CD8-positive, alpha-beta memory T cell (primary cell): ENCODE results near the gene POLD3. TPM values are rescaled to one million over a fixed set of nuclear protein-coding genes. Genes with fewer than 3 reads are reported as not detected.

Experiments
- CTCF ChIA-PET: fragments of 350-600 bp; sonication (Branson Sonifier 250); formaldehyde crosslinking; loops from one replicate; lab custom pipeline; 2021; ENCODE audit warnings: antibody characterized with exemption; lab: Charles Lee
- POLR2A ChIA-PET: fragments of 350-600 bp; sonication (Branson Sonifier 250); formaldehyde crosslinking; loops from one replicate; lab custom pipeline; 2021; ENCODE audit warnings: antibody characterized with exemption; lab: Charles Lee
- DNase-seq, 5 donors: peaks; one replicate each; pipeline versions ENCODE4 v3.0.0 to v3.0.0-alpha.2; 2020 to 2022; ENCODE audit warnings: mixed read lengths in 1 of 5
- H3K27ac ChIP-seq: one replicate; pipeline ENCODE4 v1.7.0; 2013; ENCODE audit warnings: low read depth, mild to moderate bottlenecking, low read length, moderate library complexity
- H3K27me3 ChIP-seq: 2 replicates; pipeline ENCODE4 v1.7.0; 2013; ENCODE audit warnings: low read length, mild to moderate bottlenecking; ENCODE audit not compliant: insufficient read depth, poor library complexity, severe bottlenecking
- H3K36me3 ChIP-seq: 2 replicates; pipeline ENCODE4 v1.7.0; 2013; ENCODE audit warnings: mild to moderate bottlenecking, low read length, moderate library complexity; ENCODE audit not compliant: insufficient read depth
- H3K4me1 ChIP-seq: 2 replicates; pipeline ENCODE4 v1.7.0; 2013; ENCODE audit warnings: mild to moderate bottlenecking, low read length, moderate library complexity; ENCODE audit not compliant: insufficient read depth
- H3K4me3 ChIP-seq: 2 replicates; pipeline ENCODE4 v1.7.0; 2013; ENCODE audit warnings: mild to moderate bottlenecking, low read length
- H3K9me3 ChIP-seq: 2 replicates; pipeline ENCODE4 v1.7.0; 2013; ENCODE audit warnings: mild to moderate bottlenecking, low read length
- H3K27ac Mint-ChIP-seq, 8 donors: one replicate each; pipeline ENCODE4 v1.8.0; 2020 to 2021; ENCODE audit warnings: mixed read lengths in 8 of 8, mild to moderate bottlenecking in 6 of 8, inconsistent platforms in 3 of 8, moderate library complexity in 3 of 8
- H3K27me3 Mint-ChIP-seq, 2 donors: one replicate each; pipeline ENCODE4 v1.8.0; 2020 to 2021; ENCODE audit warnings: mixed read lengths in 2 of 2, mild to moderate bottlenecking in 1 of 2, moderate library complexity in 1 of 2
- H3K36me3 Mint-ChIP-seq, 3 donors: one replicate each; pipeline ENCODE4 v1.8.0; 2020 to 2021; ENCODE audit warnings: mixed read lengths in 3 of 3, inconsistent platforms in 1 of 3, mild to moderate bottlenecking in 1 of 3
- H3K4me1 Mint-ChIP-seq, 3 donors: one replicate each; pipeline ENCODE4 v1.8.0; 2020 to 2021; ENCODE audit warnings: mixed read lengths in 3 of 3, inconsistent platforms in 1 of 3, mild to moderate bottlenecking in 1 of 3
- H3K4me3 Mint-ChIP-seq, 7 donors: one replicate each; pipeline ENCODE4 v1.8.0; 2020 to 2021; ENCODE audit warnings: mixed read lengths in 7 of 7, mild to moderate bottlenecking in 6 of 7, moderate library complexity in 4 of 7, inconsistent platforms in 2 of 7
- H3K9me3 Mint-ChIP-seq, 5 donors: one replicate each; pipeline ENCODE4 v1.8.0; 2020 to 2022; ENCODE audit warnings: mixed read lengths in 5 of 5, mild to moderate bottlenecking in 3 of 5, moderate library complexity in 2 of 5, inconsistent platforms in 1 of 5
- polyA plus RNA-seq: library from polyadenylated mRNA; unstranded; fragments of 300-500 nt; fragmentation: Illumina TruSeq; gene quantifications from one replicate; pipeline ENCODE4 v1.2.3, GENCODE V29; 2021
- total RNA-seq, 2 experiments: library from RNA; stranded (reverse); gene quantifications; one replicate each; pipeline ENCODE4 v1.2.3, GENCODE V29; 2021

POLD3 gene
- total and polyA plus RNA-seq, 3 experiments from 2014 or later, result 20.7 to 57.5 (median 53.8) TPM

GRCh38 chr11:74633406-74634393 lies 41.3 kb downstream of the POLD3 start:
- Histone ChIP-seq H3K9me3 (no peaks in the 10 kb centered on the region), H3K36me3 (peaks cover 9% of the 10 kb centered on the region), H3K27me3 (no peaks in the 10 kb centered on the region), H3K4me3 (no peak overlapping the region), H3K4me1 (no peaks in the 10 kb centered on the region), H3K27ac (no peak overlapping the region)
- no peaks in the 10 kb centered on the region for H3K9me3 Mint-ChIP-seq
- ChIA-PET POLR2A (no interaction called here), CTCF (no interaction called here)
- H3K4me3 Mint-ChIP-seq, result no peak overlapping the region
- H3K36me3 Mint-ChIP-seq, result peaks cover 10 to 80% (median 33%) of the 10 kb centered on the region in 3 donors
- peak overlapping the region in 3 of 8 donors; percentile 11 to 26 (median 21) for H3K27ac Mint-ChIP-seq
- DNase-seq, result no peak
- H3K4me1 Mint-ChIP-seq, result no peaks in the 10 kb centered on the region
- H3K27me3 Mint-ChIP-seq, result no peaks in the 10 kb centered on the region

- CTCF ChIA-PET, result no interaction called here
- peak overlapping the region in 1 of 8 donors; percentile 54 for H3K27ac Mint-ChIP-seq
- H3K9me3 ChIP-seq, result no peaks in the 10 kb centered on the region
- DNase-seq, result no peak
- H3K36me3 Mint-ChIP-seq, result peaks cover 10 to 78% (median 29%) of the 10 kb centered on the region in 3 donors
- peaks cover 12% of the 10 kb centered on the region for H3K36me3 ChIP-seq
- H3K4me3 Mint-ChIP-seq, result no peak overlapping the region
- no peaks in the 10 kb centered on the region for H3K9me3 Mint-ChIP-seq
- POLR2A ChIA-PET, result no interaction called here
- H3K4me1 Mint-ChIP-seq, result no peaks in the 10 kb centered on the region
- H3K27me3 Mint-ChIP-seq, result no peaks in the 10 kb centered on the region
- H3K4me3 ChIP-seq, result no peak overlapping the region
- no peaks in the 10 kb centered on the region for H3K27me3 ChIP-seq
- H3K27ac ChIP-seq, result no peak overlapping the region
- H3K4me1 ChIP-seq, result no peaks in the 10 kb centered on the region
These were observed 42.2 kb downstream of the POLD3 start for GRCh38 chr11:74634537-74634936.

GRCh38 chr11:74636630-74637184 lies 44.3 kb downstream of the POLD3 start:
- Mint-ChIP-seq H3K27me3 (no peaks in the 10 kb centered on the region), H3K4me3 (no peak overlapping the region), H3K27ac (peak overlapping the region in 1 of 8 donors; percentile 21), H3K4me1 (no peaks in the 10 kb centered on the region), H3K36me3 (peaks cover 27 to 82% (median 36%) of the 10 kb centered on the region in 3 donors), H3K9me3 (no peaks in the 10 kb centered on the region)
- Histone ChIP-seq H3K4me1 (no peaks in the 10 kb centered on the region), H3K4me3 (no peak overlapping the region), H3K27ac (no peak overlapping the region), H3K9me3 (no peaks in the 10 kb centered on the region), H3K27me3 (no peaks in the 10 kb centered on the region), H3K36me3 (peaks cover 19% of the 10 kb centered on the region)
- POLR2A ChIA-PET, result no interaction called here
- CTCF ChIA-PET, result interaction anchor here (0.7 kb wide), 1 partner anchor 132 kb away, joined by 3 read pairs; no protein-coding TSS in a partner anchor
- no peak for DNase-seq

- Histone ChIP-seq H3K9me3 (no peaks in the 10 kb centered on the region), H3K27ac (no peak overlapping the region), H3K27me3 (no peaks in the 10 kb centered on the region), H3K4me3 (no peak overlapping the region), H3K36me3 (peaks cover 19% of the 10 kb centered on the region), H3K4me1 (no peaks in the 10 kb centered on the region)
- Mint-ChIP-seq H3K9me3 (no peaks in the 10 kb centered on the region), H3K4me3 (no peak overlapping the region), H3K27ac (no peak overlapping the region), H3K36me3 (peaks cover 34 to 84% (median 37%) of the 10 kb centered on the region in 3 donors), H3K27me3 (no peaks in the 10 kb centered on the region), H3K4me1 (no peaks in the 10 kb centered on the region)
- DNase-seq, result no peak
- CTCF ChIA-PET, result no interaction called here
- POLR2A ChIA-PET, result interaction anchor here (0.6 to 0.7 kb wide), 2 partner anchors 47 to 186 kb away, joined by 3 to 6 read pairs; no protein-coding TSS in a partner anchor
These were observed 45.3 kb downstream of the POLD3 start for GRCh38 chr11:74637700-74638099.

GRCh38 chr11:74638869-74639268 lies 46.5 kb downstream of the POLD3 start:
- Histone ChIP-seq H3K27ac (no peak overlapping the region), H3K4me1 (no peaks in the 10 kb centered on the region), H3K36me3 (peaks cover 13% of the 10 kb centered on the region), H3K27me3 (no peaks in the 10 kb centered on the region), H3K4me3 (no peak overlapping the region), H3K9me3 (no peaks in the 10 kb centered on the region)
- POLR2A ChIA-PET, result no interaction called here
- peak overlapping the region in 1 of 8 donors; percentile 51 for H3K27ac Mint-ChIP-seq
- H3K9me3 Mint-ChIP-seq, result no peaks in the 10 kb centered on the region
- H3K4me1 Mint-ChIP-seq, result no peaks in the 10 kb centered on the region
- H3K36me3 Mint-ChIP-seq, result peaks cover 33 to 84% (median 33%) of the 10 kb centered on the region in 3 donors
- no peak for DNase-seq
- no peak overlapping the region for H3K4me3 Mint-ChIP-seq
- H3K27me3 Mint-ChIP-seq, result no peaks in the 10 kb centered on the region
- CTCF ChIA-PET, result no interaction called here

- Mint-ChIP-seq H3K36me3 (peaks cover 32 to 81% (median 34%) of the 10 kb centered on the region in 3 donors), H3K27ac (peak overlapping the region in 1 of 8 donors; percentile 22), H3K27me3 (no peaks in the 10 kb centered on the region), H3K4me3 (no peak overlapping the region), H3K4me1 (no peaks in the 10 kb centered on the region), H3K9me3 (no peaks in the 10 kb centered on the region)
- ChIA-PET CTCF (no interaction called here), POLR2A (no interaction called here)
- H3K9me3 ChIP-seq, result no peaks in the 10 kb centered on the region
- DNase-seq, result no peak
- peaks cover 11% of the 10 kb centered on the region for H3K36me3 ChIP-seq
- no peak overlapping the region for H3K4me3 ChIP-seq
- no peaks in the 10 kb centered on the region for H3K4me1 ChIP-seq
- no peaks in the 10 kb centered on the region for H3K27me3 ChIP-seq
- H3K27ac ChIP-seq, result no peak overlapping the region
These were observed 47.2 kb downstream of the POLD3 start for GRCh38 chr11:74639533-74639932.

GRCh38 chr11:74641289-74641688 lies 48.9 kb downstream of the POLD3 start:
- H3K36me3 Mint-ChIP-seq, result peaks cover 30 to 73% (median 31%) of the 10 kb centered on the region in 3 donors
- H3K9me3 Mint-ChIP-seq, result no peaks in the 10 kb centered on the region
- no peaks in the 10 kb centered on the region for H3K4me1 Mint-ChIP-seq
- H3K27me3 ChIP-seq, result no peaks in the 10 kb centered on the region
- H3K27me3 Mint-ChIP-seq, result no peaks in the 10 kb centered on the region
- peaks cover 11% of the 10 kb centered on the region for H3K36me3 ChIP-seq
- H3K27ac Mint-ChIP-seq, result no peak overlapping the region
- DNase-seq, result no peak
- ChIA-PET POLR2A (no interaction called here), CTCF (interaction anchor here (0.9 kb wide), 1 partner anchor 36 kb away, joined by 3 read pairs; no protein-coding TSS in a partner anchor)
- H3K4me1 ChIP-seq, result no peaks in the 10 kb centered on the region
- no peaks in the 10 kb centered on the region for H3K9me3 ChIP-seq
- no peak overlapping the region for H3K4me3 ChIP-seq
- H3K4me3 Mint-ChIP-seq, result no peak overlapping the region
- no peak overlapping the region for H3K27ac ChIP-seq

- Histone ChIP-seq H3K4me1 (no peaks in the 10 kb centered on the region), H3K9me3 (no peaks in the 10 kb centered on the region), H3K36me3 (peaks cover 11% of the 10 kb centered on the region), H3K4me3 (no peak overlapping the region), H3K27ac (no peak overlapping the region), H3K27me3 (no peaks in the 10 kb centered on the region)
- H3K27ac Mint-ChIP-seq, result no peak overlapping the region
- peaks cover 27 to 67% (median 31%) of the 10 kb centered on the region in 3 donors for H3K36me3 Mint-ChIP-seq
- H3K4me3 Mint-ChIP-seq, result no peak overlapping the region
- no peaks in the 10 kb centered on the region for H3K4me1 Mint-ChIP-seq
- ChIA-PET CTCF (interaction anchor here (0.9 kb wide), 1 partner anchor 37 kb away, joined by 3 read pairs; no protein-coding TSS in a partner anchor), POLR2A (no interaction called here)
- DNase-seq, result no peak
- H3K27me3 Mint-ChIP-seq, result no peaks in the 10 kb centered on the region
- no peaks in the 10 kb centered on the region for H3K9me3 Mint-ChIP-seq
These were observed 49.5 kb downstream of the POLD3 start for GRCh38 chr11:74641905-74642304.
